HEK293 (cell line): Measurements from ENCODE around the gene DCST2.

ENCODE experiments used
- BCL11B ChIP-seq: fragments of 450-650 bp; formaldehyde crosslinking; IDR thresholded peaks from 2 replicates; pipeline ENCODE4 v1.5.1; 2016; ENCODE audit warnings: low read depth, missing biosample characterization, missing genetic modification characterization
- GLI2 ChIP-seq: fragments of 450-650 bp; formaldehyde crosslinking; IDR thresholded peaks from 2 replicates; pipeline ENCODE4; 2017; ENCODE audit warnings: missing biosample characterization, missing genetic modification characterization, low read depth, borderline replicate concordance
- IKZF3 ChIP-seq: fragments of 450-650 bp; IDR thresholded peaks from 2 replicates; pipeline ENCODE4 v1.5.0; 2018; ENCODE audit warnings: missing biosample characterization, mild to moderate bottlenecking, missing genetic modification characterization, moderate library complexity
- KLF17 ChIP-seq: fragments of 450-650 bp; formaldehyde crosslinking; IDR thresholded peaks from 2 replicates; pipeline ENCODE4 v1.5.1; 2016; ENCODE audit warnings: missing biosample characterization, missing genetic modification characterization
- MEIS1 ChIP-seq: sonication (generic); formaldehyde crosslinking; IDR thresholded peaks from 2 replicates; pipeline ENCODE4 v1.8.1; 2022; ENCODE audit warnings: missing genetic modification reagents, mild to moderate bottlenecking, borderline replicate concordance
- MYNN ChIP-seq: fragments of 450-650 bp; formaldehyde crosslinking; IDR thresholded peaks from 2 replicates; pipeline ENCODE4 v1.5.1; 2016; ENCODE audit warnings: missing biosample characterization, missing genetic modification characterization, borderline replicate concordance
- OSR2 ChIP-seq: fragments of 450-650 bp; formaldehyde crosslinking; IDR thresholded peaks from 2 replicates; pipeline ENCODE4 v1.5.1; 2016; ENCODE audit warnings: missing biosample characterization, missing genetic modification characterization
- RBAK ChIP-seq: fragments of 450-650 bp; formaldehyde crosslinking; IDR thresholded peaks from 2 replicates; pipeline ENCODE4 v1.5.1; 2016; ENCODE audit warnings: missing biosample characterization, missing genetic modification characterization
- SCRT1 ChIP-seq: fragments of 450-650 bp; formaldehyde crosslinking; IDR thresholded peaks from 2 replicates; pipeline ENCODE4 v1.5.1; 2016; ENCODE audit warnings: missing biosample characterization, missing genetic modification characterization, borderline replicate concordance
- TRIM28 ChIP-seq: IDR thresholded peaks from 2 replicates; pipeline ENCODE4 v1.6.1; 2011; ENCODE audit warnings: low read length, control low read depth, borderline replicate concordance
- ZBTB10 ChIP-seq: fragments of 450-650 bp; formaldehyde crosslinking; IDR thresholded peaks from 2 replicates; pipeline ENCODE4 v1.5.1; 2016; ENCODE audit warnings: missing biosample characterization, missing genetic modification characterization
- ZBTB7A ChIP-seq: fragments of 450-650 bp; formaldehyde crosslinking; IDR thresholded peaks from 2 replicates; pipeline ENCODE4 v1.5.1; 2016; ENCODE audit warnings: low read depth, missing biosample characterization, missing genetic modification characterization
- ZFP41 ChIP-seq: fragments of 450-650 bp; formaldehyde crosslinking; IDR thresholded peaks from 2 replicates; pipeline ENCODE4 v1.5.1; 2016; ENCODE audit warnings: missing biosample characterization, missing genetic modification characterization, borderline replicate concordance
- ZNF112 ChIP-seq: fragments of 450-650 bp; formaldehyde crosslinking; IDR thresholded peaks from 2 replicates; pipeline ENCODE4 v1.5.0; 2017; ENCODE audit warnings: missing biosample characterization, missing genetic modification characterization
- ZNF138 ChIP-seq: fragments of 450-650 bp; formaldehyde crosslinking; IDR thresholded peaks from 2 replicates; pipeline ENCODE4 v1.5.1; 2016; ENCODE audit warnings: missing biosample characterization, missing genetic modification characterization, borderline replicate concordance
- ZNF140 ChIP-seq: fragments of 450-650 bp; formaldehyde crosslinking; IDR thresholded peaks from 2 replicates; pipeline ENCODE4 v1.5.1; 2016; ENCODE audit warnings: missing biosample characterization, missing genetic modification characterization
- ZNF2 ChIP-seq: fragments of 450-650 bp; formaldehyde crosslinking; IDR thresholded peaks from 2 replicates; pipeline ENCODE4 v1.5.1; 2016; ENCODE audit warnings: missing biosample characterization, missing genetic modification characterization
- ZNF214 ChIP-seq: fragments of 450-650 bp; formaldehyde crosslinking; IDR thresholded peaks from 2 replicates; pipeline ENCODE4 v1.5.1; 2017; ENCODE audit warnings: missing biosample characterization, mild to moderate bottlenecking, missing genetic modification characterization, borderline replicate concordance
- ZNF223 ChIP-seq: fragments of 450-650 bp; formaldehyde crosslinking; IDR thresholded peaks from 2 replicates; pipeline ENCODE4 v1.5.1; 2016; ENCODE audit warnings: missing biosample characterization, missing genetic modification characterization
- ZNF292 ChIP-seq: fragments of 450-650 bp; formaldehyde crosslinking; IDR thresholded peaks from 2 replicates; pipeline ENCODE4 v1.5.1; 2016; ENCODE audit warnings: low read depth, missing biosample characterization, missing genetic modification characterization, borderline replicate concordance
- ZNF426 ChIP-seq: fragments of 450-650 bp; formaldehyde crosslinking; IDR thresholded peaks from 2 replicates; pipeline ENCODE4 v1.5.1; 2017; ENCODE audit warnings: missing biosample characterization, missing genetic modification characterization, mild to moderate bottlenecking, inconsistent platforms, moderate library complexity
- ZNF48 ChIP-seq: fragments of 450-650 bp; formaldehyde crosslinking; IDR thresholded peaks from 2 replicates; pipeline ENCODE4 v1.5.1; 2016; ENCODE audit warnings: missing biosample characterization, missing genetic modification characterization
- ZNF510 ChIP-seq: fragments of 450-650 bp; formaldehyde crosslinking; IDR thresholded peaks from 2 replicates; pipeline ENCODE4 v1.5.1; 2018; ENCODE audit warnings: mild to moderate bottlenecking, missing genetic modification characterization, missing biosample characterization; ENCODE audit not compliant: insufficient replicate concordance
- ZNF514 ChIP-seq: fragments of 450-650 bp; formaldehyde crosslinking; IDR thresholded peaks from 2 replicates; pipeline ENCODE4 v1.5.1; 2016; ENCODE audit warnings: missing biosample characterization, missing genetic modification characterization
- ZNF544 ChIP-seq: fragments of 450-650 bp; formaldehyde crosslinking; IDR thresholded peaks from 2 replicates; pipeline ENCODE4 v1.5.0; 2017; ENCODE audit warnings: missing biosample characterization, missing genetic modification characterization
- ZNF548 ChIP-seq: fragments of 450-650 bp; formaldehyde crosslinking; IDR thresholded peaks from 2 replicates; pipeline ENCODE4 v1.5.1; 2016; ENCODE audit warnings: missing biosample characterization, missing genetic modification characterization
- ZNF555 ChIP-seq: fragments of 450-650 bp; formaldehyde crosslinking; conservative IDR thresholded peaks from 2 replicates; pipeline ENCODE4 v1.5.1; 2017; ENCODE audit warnings: missing biosample characterization, mild to moderate bottlenecking, missing genetic modification characterization, inconsistent platforms
- ZNF558 ChIP-seq: fragments of 450-650 bp; formaldehyde crosslinking; IDR thresholded peaks from 2 replicates; pipeline ENCODE4 v1.5.1; 2016; ENCODE audit warnings: missing biosample characterization, missing genetic modification characterization
- ZNF561 ChIP-seq: fragments of 450-650 bp; IDR thresholded peaks from 2 replicates; pipeline ENCODE4 v1.5.1; 2018; ENCODE audit warnings: missing biosample characterization, missing genetic modification characterization, borderline replicate concordance
- ZNF626 ChIP-seq: fragments of 450-650 bp; sonication (Bioruptor Pico); formaldehyde crosslinking; IDR thresholded peaks from 2 replicates; pipeline ENCODE4 v1.5.1; 2018; ENCODE audit warnings: missing biosample characterization, missing genetic modification characterization, inconsistent platforms
- ZNF664 ChIP-seq: fragments of 450-650 bp; formaldehyde crosslinking; IDR thresholded peaks from 2 replicates; pipeline ENCODE4 v1.5.1; 2016; ENCODE audit warnings: missing biosample characterization, missing genetic modification characterization
- ZNF677 ChIP-seq: fragments of 450-650 bp; IDR thresholded peaks from 2 replicates; pipeline ENCODE4 v1.5.0; 2018; ENCODE audit warnings: missing biosample characterization, mild to moderate bottlenecking, missing genetic modification characterization, moderate library complexity
- ZNF785 ChIP-seq: fragments of 450-650 bp; formaldehyde crosslinking; IDR thresholded peaks from 2 replicates; pipeline ENCODE4 v1.5.1; 2016; ENCODE audit warnings: missing biosample characterization, missing genetic modification characterization
- ZNF792 ChIP-seq: fragments of 450-650 bp; formaldehyde crosslinking; IDR thresholded peaks from 2 replicates; pipeline ENCODE4 v1.5.1; 2016; ENCODE audit warnings: missing biosample characterization, missing genetic modification characterization
- ZSCAN18 ChIP-seq: fragments of 450-650 bp; formaldehyde crosslinking; IDR thresholded peaks from 2 replicates; pipeline ENCODE4 v1.5.1; 2016; ENCODE audit warnings: missing biosample characterization, missing genetic modification characterization

Gene DCST2

GRCh38 chr1:155079487-155080311, 46.1 kb upstream of the DCST2 start (continued):
- TF ChIP-seq ZNF626 (tag by site-specific recombination) (no peak), ZNF514 (tag by site-specific recombination) (no peak), ZNF785 (tag by site-specific recombination) (no peak), ZNF140 (no peak), MEIS1 (no peak), RBAK (no peak), ZNF2 (tag by site-specific recombination) (no peak), ZNF214 (no peak), ZSCAN18 (no peak), ZNF561 (tag by site-specific recombination) (peak; percentile 32; the same call in 1 of the 2 replicates), ZNF555 (tag by site-specific recombination) (no peak), ZNF48 (tag by site-specific recombination) (no peak), ZNF426 (no peak), ZNF548 (no peak), ZNF112 (tag by site-specific recombination) (no peak), ZBTB10 (tag by site-specific recombination) (peak; percentile 85), ZNF677 (tag by site-specific recombination) (no peak), ZFP41 (no peak), ZNF664 (no peak), ZNF558 (no peak), OSR2 (tag by site-specific recombination) (no peak), BCL11B (tag by site-specific recombination) (no peak; the same call in none of the 2 replicates), ZNF223 (tag by site-specific recombination) (no peak), MYNN (peak; percentile 21; the same call in 1 of the 2 replicates), ZNF292 (tag by site-specific recombination) (no peak), ZNF792 (tag by site-specific recombination) (no peak), ZNF138 (tag by site-specific recombination) (no peak), TRIM28 (no peak), SCRT1 (tag by site-specific recombination) (no peak), GLI2 (tag by site-specific recombination) (no peak), ZNF544 (tag by site-specific recombination) (no peak), ZNF510 (tag by site-specific recombination) (no peak), KLF17 (tag by site-specific recombination) (peak; percentile 39; the same call in 1 of the 2 replicates), IKZF3 (tag by site-specific recombination) (no peak), ZBTB7A (tag by site-specific recombination) (peak; percentile 70)
